Fibroblast of skin of left quadriceps (primary cell): ENCODE results near the gene MYO18A.
"Not testable (repeated sequence)": the region's sequence is repeated elsewhere in the genome, so short reads cannot be mapped to it uniquely, and the experiment has no call there.

ENCODE experiments used
- DNase-seq, 2 experiments: peaks; one replicate each; pipeline ENCODE4 v3.0.0-alpha.2; 2013; ENCODE audit warnings: low read depth in 2 of 2

The MYO18A gene

GRCh38 chr17:29196769-29197515, 16.7 kb upstream of the MYO18A start:
- DNase-seq: no peak

- no peak for DNase-seq
These were observed 15.4 kb upstream of the MYO18A start for GRCh38 chr17:29195465-29196081.

GRCh38 chr17:29194669-29195068, 14.5 kb upstream of the MYO18A start:
- DNase-seq: no peak

GRCh38 chr17:29193146-29193545, 12.9 kb upstream of the MYO18A start:
- no peak for DNase-seq

GRCh38 chr17:29190592-29191207, 10.5 kb upstream of the MYO18A start:
- no peak for DNase-seq

- DNase-seq: no peak
These were observed 9.8 kb upstream of the MYO18A start for GRCh38 chr17:29190039-29190438.

GRCh38 chr17:29189355-29189754, 9.2 kb upstream of the MYO18A start:
- DNase-seq: no peak

GRCh38 chr17:29181226-29181625, 1.0 kb upstream of the MYO18A start:
- no peak for DNase-seq

- no peak for DNase-seq
These were observed 576 bp upstream of the MYO18A start for GRCh38 chr17:29180788-29181160.

- DNase-seq: no peak
These were observed 765 bp downstream of the MYO18A start for GRCh38 chr17:29179232-29180033.

GRCh38 chr17:29178750-29179231, 1.4 kb downstream of the MYO18A start:
- DNase-seq: no peak

- DNase-seq: no peak
These were observed 2.1 kb downstream of the MYO18A start for GRCh38 chr17:29177871-29178749.

- no peak for DNase-seq
These were observed 2.7 kb downstream of the MYO18A start for GRCh38 chr17:29177541-29177870.

GRCh38 chr17:29176558-29177351, 3.4 kb downstream of the MYO18A start:
- DNase-seq: no peak

GRCh38 chr17:29175349-29175748, 4.8 kb downstream of the MYO18A start:
- no peak for DNase-seq

- DNase-seq: no peak
These were observed 7.6 kb downstream of the MYO18A start for GRCh38 chr17:29172589-29172988.

GRCh38 chr17:29170682-29171081, 9.5 kb downstream of the MYO18A start:
- DNase-seq: no peak

GRCh38 chr17:29169806-29170591, 10.2 kb downstream of the MYO18A start:
- no peak for DNase-seq

- not testable (repeated sequence) for DNase-seq
These were observed 11.5 kb downstream of the MYO18A start for GRCh38 chr17:29168759-29169126.
